ENCODE measurements around the gene LBX1. TPM values are rescaled to one million over a fixed set of nuclear protein-coding genes. Genes with fewer than 3 reads are reported as not detected.

Gene LBX1
- total RNA-seq, 4 donors from 2014 or later, result 0.60 TPM; not detected in 3

DNA sequence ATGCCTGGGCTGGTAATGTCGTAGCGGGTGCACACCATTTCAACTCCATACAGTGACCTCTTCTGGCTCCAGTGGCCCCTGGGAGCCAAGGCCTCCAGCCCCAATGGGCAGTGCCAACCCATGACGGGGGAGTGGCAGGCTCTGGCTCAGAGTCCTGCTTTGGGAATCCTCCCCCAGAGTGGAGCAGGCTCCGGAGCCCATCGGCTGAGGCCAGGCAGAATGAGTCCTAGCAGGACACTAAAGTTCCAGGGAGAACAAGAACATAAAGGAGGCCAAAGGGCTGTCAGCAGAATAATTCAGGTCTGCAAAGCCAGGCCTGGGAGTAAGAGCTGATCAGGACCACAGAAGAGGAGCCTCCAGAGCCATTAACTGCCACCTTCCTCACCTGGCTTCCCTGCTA lies 33.3 kb downstream of the LBX1 start:
- Histone ChIP-seq H3K4me3 (no peak overlapping the region), H3K27ac (no peak overlapping the region), H3K4me1 (no peaks in the 10 kb centered on the region), H3K9me3 (no peaks in the 10 kb centered on the region), H3K36me3 (no peaks in the 10 kb centered on the region), H3K27me3 (peaks cover 0 to 40% of the 10 kb centered on the region in 2 donors)
- 74 to 77% methylated on average over 3 to 4 of the region's 5 CpGs for WGBS, 2 donors
- no peak for TF ChIP-seq POLR2A (IDR thresholded peaks at IDR 0.05)
- TF ChIP-seq EP300 (IDR thresholded peaks at IDR 0.05), result no peak
- TF ChIP-seq, protein P1, sequence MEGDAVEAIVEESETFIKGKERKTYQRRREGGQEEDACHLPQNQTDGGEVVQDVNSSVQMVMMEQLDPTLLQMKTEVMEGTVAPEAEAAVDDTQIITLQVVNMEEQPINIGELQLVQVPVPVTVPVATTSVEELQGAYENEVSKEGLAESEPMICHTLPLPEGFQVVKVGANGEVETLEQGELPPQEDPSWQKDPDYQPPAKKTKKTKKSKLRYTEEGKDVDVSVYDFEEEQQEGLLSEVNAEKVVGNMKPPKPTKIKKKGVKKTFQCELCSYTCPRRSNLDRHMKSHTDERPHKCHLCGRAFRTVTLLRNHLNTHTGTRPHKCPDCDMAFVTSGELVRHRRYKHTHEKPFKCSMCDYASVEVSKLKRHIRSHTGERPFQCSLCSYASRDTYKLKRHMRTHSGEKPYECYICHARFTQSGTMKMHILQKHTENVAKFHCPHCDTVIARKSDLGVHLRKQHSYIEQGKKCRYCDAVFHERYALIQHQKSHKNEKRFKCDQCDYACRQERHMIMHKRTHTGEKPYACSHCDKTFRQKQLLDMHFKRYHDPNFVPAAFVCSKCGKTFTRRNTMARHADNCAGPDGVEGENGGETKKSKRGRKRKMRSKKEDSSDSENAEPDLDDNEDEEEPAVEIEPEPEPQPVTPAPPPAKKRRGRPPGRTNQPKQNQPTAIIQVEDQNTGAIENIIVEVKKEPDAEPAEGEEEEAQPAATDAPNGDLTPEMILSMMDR (IDR thresholded peaks at IDR 0.05), result no peak
- DNase-seq (ENCODE audit: low spot score in 2 of 2), result no peak

DNA sequence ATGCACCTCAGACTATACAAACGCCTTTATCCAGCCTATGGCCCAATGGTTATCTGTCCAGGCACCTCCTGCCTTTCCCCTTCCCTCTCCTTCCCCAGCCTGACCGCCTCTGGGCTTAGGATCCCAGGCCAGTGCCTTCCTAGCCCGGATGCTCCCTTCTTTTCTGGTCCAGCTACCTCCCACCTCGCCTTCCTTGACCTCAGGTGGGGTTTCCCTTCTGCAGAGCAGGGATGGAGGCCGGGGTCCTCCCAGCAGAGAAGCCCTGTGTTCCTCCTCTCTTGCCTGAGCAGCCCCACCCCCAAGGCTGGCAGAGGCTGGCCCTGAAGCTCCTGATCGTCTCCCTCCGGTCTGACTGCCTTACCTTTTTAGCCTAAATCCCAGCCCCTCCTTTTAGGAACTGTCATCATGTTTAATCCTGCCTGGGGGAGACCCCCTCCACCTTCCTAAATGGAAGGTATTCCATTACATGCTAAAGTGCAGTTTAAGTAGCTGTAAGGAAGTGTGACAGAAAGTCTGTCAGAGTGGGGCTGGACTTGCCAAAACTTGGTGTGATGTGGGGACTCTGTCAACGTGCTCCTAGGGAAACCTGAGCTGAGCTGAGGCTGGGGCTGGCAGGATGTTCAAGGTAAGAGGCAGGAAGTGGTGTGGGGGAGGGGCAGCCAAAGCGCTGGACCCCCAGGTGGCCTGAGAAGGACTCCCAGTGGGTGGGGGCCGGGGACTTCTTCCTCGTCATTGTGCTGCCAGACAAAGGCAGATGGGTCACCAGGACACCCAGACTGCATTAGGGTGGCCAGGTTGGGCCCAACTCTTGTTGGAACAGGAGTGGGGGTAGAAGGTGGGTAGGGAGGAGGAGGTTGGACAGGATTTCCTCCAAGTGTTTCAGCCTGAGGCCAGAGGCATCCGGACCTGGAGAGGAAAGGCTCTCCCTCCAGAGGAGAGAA lies 39.5 kb downstream of the LBX1 start:
- no peaks in the 10 kb centered on the region for H3K4me1 ChIP-seq
- H3K27ac ChIP-seq, result no peak overlapping the region
- H3K9me3 ChIP-seq, result no peaks in the 10 kb centered on the region
- no peak for DNase-seq (ENCODE audit: low spot score in 2 of 2)
- no peaks in the 10 kb centered on the region for H3K36me3 ChIP-seq
- no peak overlapping the region for H3K4me3 ChIP-seq
- H3K27me3 ChIP-seq, result peaks cover 0 to 24% of the 10 kb centered on the region in 2 donors
- 43 to 49% methylated on average over 12 of the region's 12 CpGs for WGBS, 2 donors
- no peak for TF ChIP-seq EP300 (IDR thresholded peaks at IDR 0.05)
- no peak for TF ChIP-seq POLR2A (IDR thresholded peaks at IDR 0.05)
- TF ChIP-seq, protein P1 (IDR thresholded peaks at IDR 0.05), result no peak

DNA sequence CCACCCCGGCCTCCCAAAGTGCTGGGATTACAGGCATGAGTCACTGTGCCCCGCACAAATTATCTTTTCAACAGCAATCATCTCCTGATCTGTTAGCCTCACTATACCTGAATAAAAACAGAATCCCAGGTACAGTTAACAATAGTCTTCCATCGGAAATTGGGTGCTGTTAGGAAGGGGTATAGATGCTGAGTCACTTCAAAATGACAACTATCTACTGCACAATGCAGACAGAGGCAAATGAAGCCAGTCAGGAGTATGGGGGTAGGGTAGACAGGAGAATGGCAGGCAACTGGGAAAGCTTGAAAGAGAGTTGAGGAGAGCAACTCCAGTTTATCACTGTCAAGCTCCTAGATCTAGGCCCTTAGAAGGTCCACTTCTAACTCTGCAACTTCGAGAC lies 40.3 kb downstream of the LBX1 start:
- no peaks in the 10 kb centered on the region for H3K9me3 ChIP-seq
- H3K27ac ChIP-seq, result no peak overlapping the region
- TF ChIP-seq EP300 (IDR thresholded peaks at IDR 0.05), result no peak
- no peak for TF ChIP-seq POLR2A (IDR thresholded peaks at IDR 0.05)
- TF ChIP-seq, protein P1 (IDR thresholded peaks at IDR 0.05), result no peak
- H3K4me1 ChIP-seq, result no peaks in the 10 kb centered on the region
- 87 to 89% methylated on average over 4 of the region's 4 CpGs for WGBS, 2 donors
- H3K27me3 ChIP-seq, result peaks cover 0 to 24% of the 10 kb centered on the region in 2 donors
- H3K36me3 ChIP-seq, result no peaks in the 10 kb centered on the region
- no peak overlapping the region for H3K4me3 ChIP-seq
- DNase-seq (ENCODE audit: low spot score in 2 of 2), result no peak

DNA sequence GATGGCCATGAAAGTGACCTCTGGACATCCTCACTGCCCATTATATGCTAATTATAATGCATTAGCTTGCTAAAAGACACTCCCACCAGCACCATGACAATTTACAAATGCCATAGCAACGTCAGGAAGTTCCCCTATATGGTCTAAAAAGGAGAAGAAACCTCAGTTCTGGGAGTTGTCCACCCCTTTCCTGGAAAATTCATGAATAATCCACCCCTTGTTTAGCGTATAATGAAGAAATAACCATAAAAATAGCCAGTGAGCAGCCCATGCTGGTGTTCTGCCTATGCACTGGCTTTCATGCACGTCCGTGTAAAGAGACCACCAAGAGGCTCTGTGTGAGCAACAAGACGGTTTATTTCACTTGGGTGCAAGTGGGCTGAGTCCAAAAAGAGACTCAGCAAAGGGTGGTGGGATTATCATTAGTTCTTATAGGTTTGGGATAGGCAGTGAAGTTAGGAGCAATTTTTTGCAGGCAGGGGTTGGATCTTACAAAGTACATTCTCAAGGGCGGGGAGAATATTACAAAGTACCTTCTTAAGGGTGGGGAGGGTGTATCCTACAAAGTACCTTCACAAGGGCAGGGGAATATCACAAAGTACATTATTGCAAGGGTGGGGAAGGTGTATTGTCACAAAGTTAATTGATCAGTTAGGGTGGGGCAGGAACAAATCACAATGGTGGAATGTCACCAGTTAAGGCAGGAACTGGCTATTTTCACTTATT lies 45.6 kb downstream of the LBX1 start:
- DNase-seq (ENCODE audit: low spot score in 2 of 2), result no peak
- no peaks in the 10 kb centered on the region for H3K4me1 ChIP-seq
- TF ChIP-seq EP300 (IDR thresholded peaks at IDR 0.05), result no peak
- no peak for TF ChIP-seq POLR2A (IDR thresholded peaks at IDR 0.05)
- TF ChIP-seq, protein P1 (IDR thresholded peaks at IDR 0.05), result no peak
- H3K36me3 ChIP-seq, result no peaks in the 10 kb centered on the region
- 62 to 69% methylated on average over 6 of the region's 6 CpGs for WGBS, 2 donors
- no peak overlapping the region for H3K4me3 ChIP-seq
- H3K9me3 ChIP-seq, result no peaks in the 10 kb centered on the region
- peaks cover 0 to 10% of the 10 kb centered on the region in 2 donors for H3K27me3 ChIP-seq
- H3K27ac ChIP-seq, result no peak overlapping the region

DNA sequence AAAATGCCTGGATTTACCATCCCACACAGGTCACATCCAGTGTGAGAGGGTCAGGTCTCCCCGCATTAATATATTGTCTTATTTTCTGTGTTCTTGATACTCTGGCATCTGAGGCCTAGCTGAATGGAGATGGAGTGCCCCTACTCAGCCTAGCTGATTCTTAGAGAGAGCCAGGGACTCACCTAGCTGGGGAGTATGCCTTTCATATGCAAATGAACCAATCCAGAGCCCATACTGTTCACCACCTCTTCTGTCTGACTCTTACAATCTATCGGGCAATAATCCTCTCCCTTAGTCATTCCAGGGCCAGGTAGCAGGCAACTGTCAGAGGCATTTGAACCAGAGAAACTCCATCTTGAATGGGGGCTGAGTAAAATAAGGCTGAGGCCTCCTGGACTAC lies 46.3 kb downstream of the LBX1 start:
- Histone ChIP-seq H3K4me1 (no peaks in the 10 kb centered on the region), H3K27ac (no peak overlapping the region), H3K9me3 (no peaks in the 10 kb centered on the region), H3K4me3 (no peak overlapping the region), H3K27me3 (peaks cover 0 to 10% of the 10 kb centered on the region in 2 donors), H3K36me3 (no peaks in the 10 kb centered on the region)
- TF ChIP-seq EP300 (IDR thresholded peaks at IDR 0.05) (no peak), POLR2A (IDR thresholded peaks at IDR 0.05) (no peak)
- TF ChIP-seq, protein P1 (IDR thresholded peaks at IDR 0.05), result no peak
- WGBS, 2 donors, result 62 to 69% methylated on average over 2 of the region's 2 CpGs
- DNase-seq (ENCODE audit: low spot score in 2 of 2), result no peak
